Panc1 (cell line): ENCODE data around the gene ASPSCR1.

Source experiments
- POLR2AphosphoS5 ChIP-seq: IDR thresholded peaks from 2 replicates; pipeline ENCODE4 v1.6.1; 2012; ENCODE audit warnings: mild to moderate bottlenecking, low read depth, low read length, moderate library complexity
- TCF7L2 ChIP-seq: IDR thresholded peaks from 2 replicates; pipeline ENCODE4 v1.6.1; 2011; ENCODE audit warnings: mild to moderate bottlenecking, low read depth, low read length, inconsistent platforms
- TF ChIP-seq, protein P1 (sequence below): fragments of 450-650 bp; IDR thresholded peaks from 2 replicates; pipeline ENCODE4 v1.5.1; 2017; ENCODE audit warnings: mild to moderate bottlenecking
- TF ChIP-seq, protein P2 (sequence below), 2 experiments: IDR thresholded peaks; 2 replicates each; pipeline ENCODE4 v1.6.1; 2011 to 2012; ENCODE audit warnings: low read depth in 2 of 2, control low read depth in 1 of 2, low read length in 1 of 2, mild to moderate bottlenecking in 1 of 2, moderate library complexity in 1 of 2; ENCODE audit not compliant: insufficient read depth in 1 of 2

DNA sequence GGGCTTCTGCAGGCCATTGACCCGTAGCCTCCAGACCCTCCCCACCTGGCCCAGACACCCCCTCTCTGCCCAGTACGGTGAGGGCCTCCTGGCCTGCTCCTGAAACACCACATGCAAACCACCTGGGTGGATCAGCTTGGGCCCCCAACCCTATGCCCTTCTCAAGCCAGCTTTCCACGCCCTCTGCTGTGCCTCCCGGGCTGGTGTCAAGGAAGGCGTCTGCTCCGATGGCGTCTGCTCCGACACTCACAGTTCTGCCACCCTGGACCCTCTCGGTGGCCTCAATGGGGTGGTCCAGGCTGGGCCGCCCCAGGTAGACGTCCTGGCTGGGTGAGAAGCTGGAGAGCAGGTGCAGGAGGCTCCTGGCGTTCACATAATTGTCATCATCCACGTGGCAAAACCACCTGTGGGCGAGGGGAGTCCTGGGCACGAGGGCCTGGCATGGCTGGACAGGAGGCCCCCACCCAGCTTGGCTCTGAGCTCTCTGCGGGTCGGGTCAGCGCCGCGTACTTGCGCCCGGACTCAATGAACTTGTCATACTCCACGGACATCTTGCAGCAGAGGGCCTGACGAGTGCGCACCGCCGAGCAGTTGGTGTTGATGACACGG is 72.8 kb downstream of the ASPSCR1 start:
- TF ChIP-seq, protein P1, sequence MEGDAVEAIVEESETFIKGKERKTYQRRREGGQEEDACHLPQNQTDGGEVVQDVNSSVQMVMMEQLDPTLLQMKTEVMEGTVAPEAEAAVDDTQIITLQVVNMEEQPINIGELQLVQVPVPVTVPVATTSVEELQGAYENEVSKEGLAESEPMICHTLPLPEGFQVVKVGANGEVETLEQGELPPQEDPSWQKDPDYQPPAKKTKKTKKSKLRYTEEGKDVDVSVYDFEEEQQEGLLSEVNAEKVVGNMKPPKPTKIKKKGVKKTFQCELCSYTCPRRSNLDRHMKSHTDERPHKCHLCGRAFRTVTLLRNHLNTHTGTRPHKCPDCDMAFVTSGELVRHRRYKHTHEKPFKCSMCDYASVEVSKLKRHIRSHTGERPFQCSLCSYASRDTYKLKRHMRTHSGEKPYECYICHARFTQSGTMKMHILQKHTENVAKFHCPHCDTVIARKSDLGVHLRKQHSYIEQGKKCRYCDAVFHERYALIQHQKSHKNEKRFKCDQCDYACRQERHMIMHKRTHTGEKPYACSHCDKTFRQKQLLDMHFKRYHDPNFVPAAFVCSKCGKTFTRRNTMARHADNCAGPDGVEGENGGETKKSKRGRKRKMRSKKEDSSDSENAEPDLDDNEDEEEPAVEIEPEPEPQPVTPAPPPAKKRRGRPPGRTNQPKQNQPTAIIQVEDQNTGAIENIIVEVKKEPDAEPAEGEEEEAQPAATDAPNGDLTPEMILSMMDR: no peak
- TF ChIP-seq POLR2AphosphoS5 (no peak), TCF7L2 (no peak)
- TF ChIP-seq, protein P2, sequence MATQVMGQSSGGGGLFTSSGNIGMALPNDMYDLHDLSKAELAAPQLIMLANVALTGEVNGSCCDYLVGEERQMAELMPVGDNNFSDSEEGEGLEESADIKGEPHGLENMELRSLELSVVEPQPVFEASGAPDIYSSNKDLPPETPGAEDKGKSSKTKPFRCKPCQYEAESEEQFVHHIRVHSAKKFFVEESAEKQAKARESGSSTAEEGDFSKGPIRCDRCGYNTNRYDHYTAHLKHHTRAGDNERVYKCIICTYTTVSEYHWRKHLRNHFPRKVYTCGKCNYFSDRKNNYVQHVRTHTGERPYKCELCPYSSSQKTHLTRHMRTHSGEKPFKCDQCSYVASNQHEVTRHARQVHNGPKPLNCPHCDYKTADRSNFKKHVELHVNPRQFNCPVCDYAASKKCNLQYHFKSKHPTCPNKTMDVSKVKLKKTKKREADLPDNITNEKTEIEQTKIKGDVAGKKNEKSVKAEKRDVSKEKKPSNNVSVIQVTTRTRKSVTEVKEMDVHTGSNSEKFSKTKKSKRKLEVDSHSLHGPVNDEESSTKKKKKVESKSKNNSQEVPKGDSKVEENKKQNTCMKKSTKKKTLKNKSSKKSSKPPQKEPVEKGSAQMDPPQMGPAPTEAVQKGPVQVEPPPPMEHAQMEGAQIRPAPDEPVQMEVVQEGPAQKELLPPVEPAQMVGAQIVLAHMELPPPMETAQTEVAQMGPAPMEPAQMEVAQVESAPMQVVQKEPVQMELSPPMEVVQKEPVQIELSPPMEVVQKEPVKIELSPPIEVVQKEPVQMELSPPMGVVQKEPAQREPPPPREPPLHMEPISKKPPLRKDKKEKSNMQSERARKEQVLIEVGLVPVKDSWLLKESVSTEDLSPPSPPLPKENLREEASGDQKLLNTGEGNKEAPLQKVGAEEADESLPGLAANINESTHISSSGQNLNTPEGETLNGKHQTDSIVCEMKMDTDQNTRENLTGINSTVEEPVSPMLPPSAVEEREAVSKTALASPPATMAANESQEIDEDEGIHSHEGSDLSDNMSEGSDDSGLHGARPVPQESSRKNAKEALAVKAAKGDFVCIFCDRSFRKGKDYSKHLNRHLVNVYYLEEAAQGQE (IDR thresholded peaks at IDR 0.05; ENCODE audit: insufficient read depth in 1 of 2, low read depth in 2 of 2, low read length in 1 of 2): no peak
